ENCODE data around the gene ARHGAP10.

- TF ChIP-seq ETV6 (conservative IDR thresholded peaks at IDR 0.05 in 1 of 2, IDR thresholded peaks at IDR 0.05 in 1 of 2; ENCODE audit: borderline replicate concordance in 1 of 2, low read depth in 1 of 2) (no peak), CBX3 (IDR thresholded peaks at IDR 0.05; ENCODE audit: borderline replicate concordance, low read depth) (no peak), CTCF (IDR thresholded peaks at IDR 0.05 in 2 of 3, conservative IDR thresholded peaks at IDR 0.05 in 1 of 3; ENCODE audit: control insufficient read depth in 2 of 3, extremely low read depth in 1 of 3, insufficient read depth in 1 of 3, low read depth in 3 of 3, low read length in 3 of 3) (no peak), RB1 (IDR thresholded peaks at IDR 0.05; ENCODE audit: borderline replicate concordance) (no peak), CEBPB (IDR thresholded peaks at IDR 0.05; ENCODE audit: borderline replicate concordance in 1 of 2, low read depth in 2 of 2, low read length in 2 of 2) (no peak), POLR2AphosphoS5 (IDR thresholded peaks at IDR 0.05; ENCODE audit: low read length) (no peak), NR2C2 (IDR thresholded peaks at IDR 0.05; ENCODE audit: borderline replicate concordance, control insufficient read depth, insufficient read length, low read depth) (no peak)
Measured at GRCh38 chr4:147739239-147739823, 7.4 kb downstream of the ARHGAP10 start.

All from GM12878 (cell line).